Measurements from ENCODE around the gene CD2.

DNA sequence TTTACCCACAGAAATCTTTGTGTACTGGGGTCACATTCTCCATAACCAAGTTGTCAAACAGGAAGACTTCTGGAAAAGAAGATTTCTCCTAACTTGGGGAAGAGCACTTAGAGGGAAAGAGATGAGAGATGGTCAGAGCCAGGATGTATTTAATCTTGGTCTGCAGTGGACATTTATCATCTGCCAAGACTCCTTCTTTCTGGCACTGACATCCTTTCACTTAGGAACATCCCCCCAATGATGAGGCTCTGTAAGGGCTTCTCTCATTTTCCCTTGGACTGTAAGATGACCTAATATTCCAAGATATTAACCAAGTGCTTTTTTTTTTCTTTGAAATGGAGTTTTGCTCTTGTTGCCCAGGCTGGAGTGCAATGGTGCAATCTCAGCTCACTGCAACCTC lies 47.4 kb upstream of the CD2 start:
- no peak for TF ChIP-seq POLR2A (IDR thresholded peaks at IDR 0.05; ENCODE audit: extremely low read depth, insufficient read length)
- TF ChIP-seq, protein P1, sequence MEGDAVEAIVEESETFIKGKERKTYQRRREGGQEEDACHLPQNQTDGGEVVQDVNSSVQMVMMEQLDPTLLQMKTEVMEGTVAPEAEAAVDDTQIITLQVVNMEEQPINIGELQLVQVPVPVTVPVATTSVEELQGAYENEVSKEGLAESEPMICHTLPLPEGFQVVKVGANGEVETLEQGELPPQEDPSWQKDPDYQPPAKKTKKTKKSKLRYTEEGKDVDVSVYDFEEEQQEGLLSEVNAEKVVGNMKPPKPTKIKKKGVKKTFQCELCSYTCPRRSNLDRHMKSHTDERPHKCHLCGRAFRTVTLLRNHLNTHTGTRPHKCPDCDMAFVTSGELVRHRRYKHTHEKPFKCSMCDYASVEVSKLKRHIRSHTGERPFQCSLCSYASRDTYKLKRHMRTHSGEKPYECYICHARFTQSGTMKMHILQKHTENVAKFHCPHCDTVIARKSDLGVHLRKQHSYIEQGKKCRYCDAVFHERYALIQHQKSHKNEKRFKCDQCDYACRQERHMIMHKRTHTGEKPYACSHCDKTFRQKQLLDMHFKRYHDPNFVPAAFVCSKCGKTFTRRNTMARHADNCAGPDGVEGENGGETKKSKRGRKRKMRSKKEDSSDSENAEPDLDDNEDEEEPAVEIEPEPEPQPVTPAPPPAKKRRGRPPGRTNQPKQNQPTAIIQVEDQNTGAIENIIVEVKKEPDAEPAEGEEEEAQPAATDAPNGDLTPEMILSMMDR (IDR thresholded peaks at IDR 0.05; ENCODE audit: low read depth, low read length), result no peak

All from NB4 (cell line).